Suprapubic skin (tissue), 3 donors: ENCODE measurements around the gene GOLGA8S.
"Not testable (repeated sequence)": the region's sequence is repeated elsewhere in the genome, so short reads cannot be mapped to it uniquely, and the experiment has no call there.

Source experiments
- CTCF ChIP-seq, 2 donors: fragments of 200-600 bp in 1 of 2; fragments of 450-650 bp in 1 of 2; sonication (generic) in 1 of 2; IDR thresholded peaks; one replicate each; pipeline ENCODE4 v1.5.1; 2016 to 2019; ENCODE audit warnings: antibody characterized with exemption in 2 of 2, mild to moderate bottlenecking in 1 of 2, moderate library complexity in 1 of 2
- POLR2A ChIP-seq, 2 donors: fragments of 450-650 bp; IDR thresholded peaks; one replicate each; pipeline ENCODE4 v1.6.1; 2017; ENCODE audit warnings: antibody characterized with exemption in 2 of 2, mild to moderate bottlenecking in 2 of 2, moderate library complexity in 2 of 2

- TF ChIP-seq CTCF, POLR2A (IDR thresholded peaks at IDR 0.05): not testable (repeated sequence)
Observed at GRCh38 chr15:23362622-23363021, 8.1 kb downstream of the GOLGA8S start.
